HEK293 (cell line): Measurements from ENCODE around the gene OTUD1.

Experiments
- CTCF ChIA-PET: fragments of 350-600 bp; formaldehyde crosslinking; extraction: SDS; loops from one replicate; lab custom pipeline; 2021; ENCODE audit warnings: antibody characterized with exemption; lab: Yijun Ruan, JAX
- POLR2A ChIA-PET: fragments of 300-600 bp; formaldehyde crosslinking; extraction: SDS; loops from one replicate; lab custom pipeline; 2020; ENCODE audit warnings: antibody characterized with exemption, inconsistent platforms; lab: Yijun Ruan, JAX
- H3K27ac ChIP-seq: fragments of 200-500 bp; sonication (Bioruptor generic); 2 replicates; pipeline ENCODE4 v1.5.1; 2014; ENCODE audit warnings: low read depth, low read length, control low read depth, inconsistent platforms; ENCODE audit errors: extremely low read depth
- H3K36me3 ChIP-seq, 2 experiments: fragments of 200-500 bp in 1 of 2; sonication (Bioruptor generic) in 1 of 2; 1 replicate in 1 of 2; 2 replicates in 1 of 2; pipeline ENCODE4 v1.5.1; 2014 to 2017; ENCODE audit warnings: inconsistent platforms in 2 of 2, low read length in 2 of 2; ENCODE audit not compliant: control insufficient read depth in 2 of 2, insufficient read depth in 1 of 2
- H3K4me1 ChIP-seq: fragments of 200-500 bp; sonication (Bioruptor generic); 2 replicates; pipeline ENCODE4 v1.5.1; 2014; ENCODE audit warnings: mild to moderate bottlenecking, low read length, inconsistent platforms; ENCODE audit not compliant: control insufficient read depth, insufficient read depth
- H3K4me3 ChIP-seq: 2 replicates; pipeline ENCODE4 v1.5.1; 2011; ENCODE audit warnings: low read depth, mild to moderate bottlenecking, control low read depth, low read length, moderate library complexity
- H3K9me3 ChIP-seq: fragments of 200-500 bp; sonication (Bioruptor generic); 2 replicates; pipeline ENCODE4 v1.5.1; 2014; ENCODE audit warnings: low read depth, low read length, inconsistent platforms; ENCODE audit not compliant: control insufficient read depth, insufficient read depth
- HOXC10 ChIP-seq: sonication (generic); formaldehyde crosslinking; IDR thresholded peaks from 2 replicates; pipeline ENCODE4 v1.8.1; 2023; ENCODE audit warnings: mild to moderate bottlenecking, missing genetic modification reagents
- IKZF3 ChIP-seq: fragments of 450-650 bp; IDR thresholded peaks from 2 replicates; pipeline ENCODE4 v1.5.0; 2018; ENCODE audit warnings: missing biosample characterization, mild to moderate bottlenecking, missing genetic modification characterization, moderate library complexity
- KLF8 ChIP-seq: fragments of 450-650 bp; formaldehyde crosslinking; IDR thresholded peaks from 2 replicates; pipeline ENCODE4 v1.5.1; 2016; ENCODE audit warnings: missing biosample characterization, missing genetic modification characterization
- KLF9 ChIP-seq: fragments of 450-650 bp; formaldehyde crosslinking; IDR thresholded peaks from 2 replicates; pipeline ENCODE4 v1.5.1; 2016; ENCODE audit warnings: missing biosample characterization, missing genetic modification characterization, low read depth
- TRIM28 ChIP-seq: IDR thresholded peaks from 2 replicates; pipeline ENCODE4 v1.6.1; 2011; ENCODE audit warnings: low read length, control low read depth, borderline replicate concordance
- TSHZ1 ChIP-seq: fragments of 450-650 bp; formaldehyde crosslinking; IDR thresholded peaks from 2 replicates; pipeline ENCODE4 v1.5.1; 2016; ENCODE audit warnings: missing biosample characterization, missing genetic modification characterization, borderline replicate concordance
- ZBTB17 ChIP-seq: fragments of 450-650 bp; formaldehyde crosslinking; IDR thresholded peaks from 2 replicates; pipeline ENCODE4 v1.5.1; 2016; ENCODE audit warnings: missing biosample characterization, missing genetic modification characterization
- ZBTB7A ChIP-seq: fragments of 450-650 bp; formaldehyde crosslinking; IDR thresholded peaks from 2 replicates; pipeline ENCODE4 v1.5.1; 2016; ENCODE audit warnings: low read depth, missing biosample characterization, missing genetic modification characterization
- ZFHX2 ChIP-seq: fragments of 450-650 bp; formaldehyde crosslinking; conservative IDR thresholded peaks from 2 replicates; pipeline ENCODE4 v1.5.1; 2016; ENCODE audit warnings: missing biosample characterization, missing genetic modification characterization
- ZFP37 ChIP-seq: fragments of 450-650 bp; formaldehyde crosslinking; IDR thresholded peaks from 2 replicates; pipeline ENCODE4 v1.5.1; 2016; ENCODE audit warnings: missing biosample characterization, missing genetic modification characterization
- ZNF10 ChIP-seq: fragments of 450-650 bp; formaldehyde crosslinking; IDR thresholded peaks from 2 replicates; pipeline ENCODE4 v1.5.1; 2017; ENCODE audit warnings: missing biosample characterization, missing genetic modification characterization
- ZNF114 ChIP-seq: fragments of 450-650 bp; formaldehyde crosslinking; IDR thresholded peaks from 2 replicates; pipeline ENCODE4 v1.5.0; 2017; ENCODE audit warnings: missing biosample characterization, missing genetic modification characterization
- ZNF18 ChIP-seq: fragments of 450-650 bp; formaldehyde crosslinking; IDR thresholded peaks from 2 replicates; pipeline ENCODE4 v1.5.1; 2016; ENCODE audit warnings: missing biosample characterization, missing genetic modification characterization
- ZNF354C ChIP-seq: fragments of 450-650 bp; formaldehyde crosslinking; IDR thresholded peaks from 2 replicates; pipeline ENCODE4 v1.5.1; 2016; ENCODE audit warnings: missing biosample characterization, missing genetic modification characterization, low read depth, borderline replicate concordance
- ZNF366 ChIP-seq: fragments of 450-650 bp; formaldehyde crosslinking; conservative IDR thresholded peaks from 2 replicates; pipeline ENCODE4 v1.5.1; 2016; ENCODE audit warnings: missing biosample characterization, missing genetic modification characterization
- ZNF394 ChIP-seq: fragments of 450-650 bp; formaldehyde crosslinking; IDR thresholded peaks from 2 replicates; pipeline ENCODE4 v1.5.1; 2016; ENCODE audit warnings: missing biosample characterization, missing genetic modification characterization, mild to moderate bottlenecking, moderate library complexity, borderline replicate concordance
- ZNF398 ChIP-seq: fragments of 450-650 bp; formaldehyde crosslinking; IDR thresholded peaks from 2 replicates; pipeline ENCODE4 v1.5.1; 2017; ENCODE audit warnings: missing biosample characterization, missing genetic modification characterization
- ZNF473 ChIP-seq: fragments of 450-650 bp; formaldehyde crosslinking; IDR thresholded peaks from 2 replicates; pipeline ENCODE4 v1.5.1; 2017; ENCODE audit warnings: missing biosample characterization, missing genetic modification characterization
- ZNF521 ChIP-seq: fragments of 450-650 bp; formaldehyde crosslinking; IDR thresholded peaks from 2 replicates; pipeline ENCODE4 v1.5.1; 2017; ENCODE audit warnings: missing biosample characterization, mild to moderate bottlenecking, missing genetic modification characterization
- ZNF561 ChIP-seq: fragments of 450-650 bp; IDR thresholded peaks from 2 replicates; pipeline ENCODE4 v1.5.1; 2018; ENCODE audit warnings: missing biosample characterization, missing genetic modification characterization, borderline replicate concordance
- ZNF600 ChIP-seq: fragments of 450-650 bp; formaldehyde crosslinking; IDR thresholded peaks from 2 replicates; pipeline ENCODE4 v1.5.1; 2016; ENCODE audit warnings: missing biosample characterization, missing genetic modification characterization
- ZNF629 ChIP-seq: fragments of 450-650 bp; formaldehyde crosslinking; IDR thresholded peaks from 2 replicates; pipeline ENCODE4 v1.5.1; 2017; ENCODE audit warnings: missing biosample characterization, missing genetic modification characterization
- ZNF670 ChIP-seq: fragments of 450-650 bp; formaldehyde crosslinking; IDR thresholded peaks from 2 replicates; pipeline ENCODE4 v1.5.1; 2016; ENCODE audit warnings: missing biosample characterization, missing genetic modification characterization, low read depth
- ZNF704 ChIP-seq: fragments of 450-650 bp; formaldehyde crosslinking; IDR thresholded peaks from 2 replicates; pipeline ENCODE4 v1.5.1; 2016; ENCODE audit warnings: missing biosample characterization, missing genetic modification characterization
- ZNF76 ChIP-seq: fragments of 450-650 bp; formaldehyde crosslinking; IDR thresholded peaks from 2 replicates; pipeline ENCODE4; 2016; ENCODE audit warnings: low read depth, missing biosample characterization, missing genetic modification characterization, borderline replicate concordance

Gene OTUD1

GRCh38 chr10:23439452-23439960 lies 631 bp downstream of the OTUD1 start:
- no peak for TF ChIP-seq KLF8 (tag by site-specific recombination)
- no peak for TF ChIP-seq ZNF366
- TF ChIP-seq ZNF18 (tag by site-specific recombination) = no peak
- TF ChIP-seq ZFHX2 = no peak
- no peak for TF ChIP-seq ZNF704 (tag by site-specific recombination)
- no peak for TF ChIP-seq ZNF670 (tag by site-specific recombination)
- no peak for TF ChIP-seq ZNF629 (tag by site-specific recombination)
- TF ChIP-seq ZNF521 = no peak
- no peak for TF ChIP-seq ZNF473
- no peak for TF ChIP-seq TSHZ1 (tag by site-specific recombination)
- no peak for TF ChIP-seq ZBTB7A (tag by site-specific recombination)
- TF ChIP-seq TRIM28 = no peak
- TF ChIP-seq ZNF10 (tag by site-specific recombination) = no peak
- no peak for TF ChIP-seq HOXC10 (CRISPR knock-in tag)
- Histone ChIP-seq H3K27ac (peak overlapping the region; percentile 92), H3K9me3 (no peaks in the 10 kb centered on the region), H3K4me3 (peak overlapping the region; percentile 71), H3K36me3 (peaks cover 3 to 10% of the 10 kb centered on the region in 2 experiments; a peak in 2 of 3 replicates), H3K4me1 (peaks cover 7% of the 10 kb centered on the region; the same call in 1 of the 2 replicates)
- ChIA-PET CTCF (interaction anchor here (0.6 to 1.8 kb wide), 3 partner anchors 9 to 125 kb away, joined by 3 to 6 read pairs (median 5); no protein-coding TSS in a partner anchor), POLR2A (interaction anchor here (0.8 to 1.2 kb wide), 2 partner anchors 13 to 95 kb away, joined by 3 read pairs; partner anchors contain the start of gene C10orf67)

GRCh38 chr10:23439961-23440889 lies 1.4 kb downstream of the OTUD1 start:
- CTCF ChIA-PET = interaction anchor here (0.6 to 1.2 kb wide), 3 partner anchors 10 to 86 kb away, joined by 3 to 5 read pairs (median 3); no protein-coding TSS in a partner anchor
- Histone ChIP-seq H3K27ac (peak overlapping the region; percentile 92), H3K4me3 (peak overlapping the region; percentile 71), H3K4me1 (peaks cover 7% of the 10 kb centered on the region; the same call in 1 of the 2 replicates), H3K36me3 (peaks cover 4 to 10% of the 10 kb centered on the region in 2 experiments; a peak in 2 of 3 replicates), H3K9me3 (no peaks in the 10 kb centered on the region)
- POLR2A ChIA-PET = interaction anchor here (0.7 to 1.2 kb wide), 3 partner anchors 34 to 96 kb away, joined by 3 to 5 read pairs (median 3); partner anchors contain the start of gene C10orf67
- no peak for TF ChIP-seq ZNF114 (tag by site-specific recombination)
- no peak for TF ChIP-seq ZNF354C
- 0 out of 2 replicates have a peak, but pooled peaks have one; percentile 7 for TF ChIP-seq ZNF629 (tag by site-specific recombination)
- TF ChIP-seq KLF9 (tag by site-specific recombination) = 0 out of 2 replicates have a peak, but pooled peaks have one; percentile 13
- TF ChIP-seq ZNF600 (tag by site-specific recombination) = peak; percentile 77
- peak; percentile 37; the same call in 1 of the 2 replicates for TF ChIP-seq ZNF561 (tag by site-specific recombination)
- peak; percentile 19; the same call in 1 of the 2 replicates for TF ChIP-seq ZNF76 (tag by site-specific recombination)
- TF ChIP-seq IKZF3 (tag by site-specific recombination) = 0 out of 2 replicates have a peak, but pooled peaks have one; percentile 28
- TF ChIP-seq ZFP37 = 0 out of 2 replicates have a peak, but pooled peaks have one; percentile 71
- TF ChIP-seq ZNF394 (tag by site-specific recombination) = peak; percentile 76; the same call in 1 of the 2 replicates
- no peak for TF ChIP-seq ZNF398
- peak; percentile 88 for TF ChIP-seq ZBTB17
